Smooth muscle cell of the brain vasculature (primary cell): Measurements from ENCODE around the gene RAB24.
"Not testable (repeated sequence)": the region's sequence is repeated elsewhere in the genome, so short reads cannot be mapped to it uniquely, and the experiment has no call there.

Source experiments
- DNase-seq: peaks from one replicate; pipeline ENCODE4 v3.0.0-alpha.2; 2012; ENCODE audit warnings: low read depth, low spot score

The RAB24 gene

GRCh38 chr5:177295924-177296323 is 7.6 kb downstream of the RAB24 start:
- DNase-seq, result no peak

- no peak for DNase-seq
Measured at GRCh38 chr5:177294632-177295031, 8.9 kb downstream of the RAB24 start.

DNA sequence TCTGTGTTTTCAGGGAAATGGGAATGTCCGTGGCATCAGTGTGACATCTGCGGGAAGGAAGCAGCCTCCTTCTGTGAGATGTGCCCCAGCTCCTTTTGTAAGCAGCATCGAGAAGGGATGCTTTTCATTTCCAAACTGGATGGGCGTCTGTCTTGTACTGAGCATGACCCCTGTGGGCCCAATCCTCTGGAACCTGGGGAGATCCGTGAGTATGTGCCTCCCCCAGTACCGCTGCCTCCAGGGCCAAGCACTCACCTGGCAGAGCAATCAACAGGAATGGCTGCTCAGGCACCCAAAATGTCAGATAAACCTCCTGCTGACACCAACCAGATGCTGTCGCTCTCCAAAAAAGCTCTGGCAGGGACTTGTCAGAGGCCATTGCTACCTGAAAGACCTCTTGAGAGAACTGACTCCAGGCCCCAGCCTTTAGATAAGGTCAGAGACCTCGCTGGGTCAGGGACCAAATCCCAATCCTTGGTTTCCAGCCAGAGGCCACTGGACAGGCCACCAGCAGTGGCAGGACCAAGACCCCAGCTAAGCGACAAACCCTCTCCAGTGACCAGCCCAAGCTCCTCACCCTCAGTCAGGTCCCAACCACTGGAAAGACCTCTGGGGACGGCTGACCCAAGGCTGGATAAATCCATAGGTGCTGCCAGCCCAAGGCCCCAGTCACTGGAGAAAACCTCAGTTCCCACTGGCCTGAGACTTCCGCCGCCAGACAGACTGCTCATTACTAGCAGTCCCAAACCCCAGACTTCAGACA is 9.5 kb downstream of the RAB24 start:
- DNase-seq, result no peak

DNA sequence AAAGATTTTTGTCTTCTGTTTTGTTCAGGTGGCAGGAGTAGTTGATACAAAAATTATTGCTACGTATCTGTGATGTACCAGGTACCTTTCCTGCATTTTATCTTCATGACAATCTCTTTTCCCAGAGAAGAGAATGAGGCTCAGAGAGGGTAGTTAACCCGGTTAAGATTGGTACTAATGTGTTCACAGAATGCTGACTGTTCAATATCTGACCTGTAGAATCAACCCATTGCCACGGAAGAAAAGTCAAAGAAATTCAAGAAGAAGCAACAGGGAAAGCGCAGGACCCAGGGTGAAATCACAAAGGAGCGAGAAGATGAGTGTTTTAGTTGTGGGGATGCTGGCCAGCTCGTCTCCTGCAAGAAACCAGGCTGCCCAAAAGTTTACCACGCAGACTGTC is 11.8 kb downstream of the RAB24 start:
- DNase-seq, result no peak

- no peak for DNase-seq
Measured at GRCh38 chr5:177290816-177291596, 12.5 kb downstream of the RAB24 start.

DNA sequence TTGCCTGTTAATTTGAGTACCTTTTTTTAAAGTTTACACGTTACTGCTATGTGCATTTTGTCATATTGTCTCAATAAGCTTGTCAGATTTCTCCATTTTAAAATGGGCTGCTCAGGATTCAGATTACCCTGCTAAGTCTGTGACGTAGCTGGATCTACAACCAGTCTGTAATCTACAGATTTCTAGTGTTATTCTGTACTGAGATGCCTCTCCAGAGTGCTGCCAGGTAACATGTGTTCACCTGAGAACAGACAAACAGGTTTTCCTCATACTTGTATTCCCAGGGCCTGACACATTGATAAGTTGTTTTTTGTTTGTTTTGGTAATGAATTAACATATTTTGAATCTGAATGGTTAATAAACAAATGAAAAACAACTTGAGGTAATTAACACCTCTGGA is 15.3 kb downstream of the RAB24 start:
- no peak for DNase-seq

DNA sequence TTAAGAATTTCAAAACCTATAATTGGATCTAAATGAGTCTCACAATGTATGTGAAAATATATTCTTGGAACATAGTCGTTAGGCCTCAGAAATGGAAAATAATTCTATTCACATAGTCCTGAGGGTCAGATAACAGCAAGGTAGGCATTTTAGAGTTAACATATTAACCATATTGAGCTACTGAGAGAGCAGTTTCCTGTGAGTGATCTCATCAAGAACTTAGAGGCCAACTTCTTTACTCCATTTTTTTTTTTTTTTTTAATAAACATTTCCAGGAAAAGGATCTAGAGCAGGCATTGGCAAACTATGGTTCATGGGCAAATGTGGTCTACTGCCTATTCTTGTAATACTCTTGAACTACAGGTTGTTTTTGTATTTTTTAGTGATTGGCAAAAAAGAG is 26.6 kb downstream of the RAB24 start:
- no peak for DNase-seq

DNA sequence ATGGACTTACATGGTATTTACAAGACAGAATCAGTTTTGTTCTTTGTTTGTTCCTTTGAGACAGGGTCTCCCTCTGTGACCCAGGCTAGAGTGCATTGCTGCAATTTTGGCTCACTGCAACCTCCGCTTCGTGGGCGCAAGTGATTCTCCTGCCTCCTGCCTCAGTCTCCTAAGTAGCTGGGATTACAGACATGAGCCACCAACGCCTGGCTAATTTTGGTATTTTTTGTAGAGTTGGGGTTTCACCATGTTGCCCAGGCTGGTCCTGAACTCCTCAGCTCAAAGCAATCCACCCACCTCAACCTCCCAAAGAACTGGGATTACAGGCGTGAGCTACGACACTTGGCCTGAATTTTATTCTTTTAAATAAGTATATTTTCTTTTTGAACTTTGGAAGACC is 27.6 kb downstream of the RAB24 start:
- no peak for DNase-seq

DNA sequence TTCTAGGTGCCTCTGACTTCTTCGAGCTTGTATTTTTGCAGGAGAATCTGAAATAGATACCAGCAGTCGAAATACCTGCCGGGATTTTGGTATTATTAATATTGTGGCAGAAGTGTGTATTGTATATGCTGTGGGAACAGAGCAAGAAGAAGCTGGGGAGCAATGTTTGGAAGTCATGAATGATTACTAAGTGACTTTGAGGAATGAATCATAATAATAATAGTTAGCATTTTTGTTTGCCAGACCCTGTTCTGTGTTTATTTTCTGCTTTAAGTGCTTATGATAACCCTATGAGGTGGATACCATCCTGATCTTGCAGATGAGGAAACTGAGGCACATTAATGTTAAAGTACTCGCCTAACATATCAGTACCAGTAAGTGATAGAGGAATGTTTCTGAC is 32.4 kb downstream of the RAB24 start:
- no peak for DNase-seq

GRCh38 chr5:177270653-177271052 is 32.9 kb downstream of the RAB24 start:
- DNase-seq, result no peak

DNA sequence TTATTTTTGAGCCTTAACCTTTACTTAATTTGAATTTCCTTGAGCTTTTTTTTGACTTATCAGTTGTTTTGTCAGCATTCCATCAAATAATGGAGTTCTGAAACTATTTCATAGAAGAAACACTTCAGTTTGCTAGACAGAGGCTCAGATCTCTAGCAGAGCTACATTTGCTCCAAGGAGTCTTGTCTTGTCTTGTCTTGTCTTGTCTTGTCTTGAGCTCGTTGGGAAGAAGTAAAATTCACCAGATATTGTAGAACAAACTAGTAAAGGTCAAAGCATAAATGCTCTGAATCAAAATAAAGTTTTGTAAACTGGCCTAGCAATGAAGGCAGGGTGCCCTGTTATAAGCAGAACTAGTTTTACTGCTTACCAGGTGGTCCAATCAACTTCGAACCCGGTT is 33.5 kb downstream of the RAB24 start:
- no peak for DNase-seq

- no peak for DNase-seq
Measured at GRCh38 chr5:177269232-177269895, 34.2 kb downstream of the RAB24 start.

DNA sequence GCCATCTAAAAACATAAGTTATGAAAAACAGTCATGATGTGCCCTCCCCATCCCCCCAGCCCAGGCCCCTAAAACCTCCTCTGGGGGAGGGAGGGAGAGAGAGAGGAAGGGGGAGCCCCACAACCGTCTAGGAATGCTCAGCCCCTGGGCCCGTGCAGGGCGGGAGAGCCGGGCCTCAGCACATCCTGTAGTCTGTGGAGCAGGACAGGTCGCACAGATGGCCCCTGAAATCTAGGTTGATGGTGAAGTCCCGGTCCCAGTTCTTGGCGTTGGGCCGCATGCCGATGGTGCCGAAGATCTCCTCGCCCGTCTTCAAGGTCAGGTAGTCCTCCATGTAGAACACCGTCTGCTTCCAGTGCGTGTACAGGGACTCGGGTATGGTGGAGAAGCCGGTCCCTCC is 38.1 kb downstream of the RAB24 start:
- no peak for DNase-seq

- no peak for DNase-seq
Measured at GRCh38 chr5:177264178-177264577, 39.3 kb downstream of the RAB24 start.

DNA sequence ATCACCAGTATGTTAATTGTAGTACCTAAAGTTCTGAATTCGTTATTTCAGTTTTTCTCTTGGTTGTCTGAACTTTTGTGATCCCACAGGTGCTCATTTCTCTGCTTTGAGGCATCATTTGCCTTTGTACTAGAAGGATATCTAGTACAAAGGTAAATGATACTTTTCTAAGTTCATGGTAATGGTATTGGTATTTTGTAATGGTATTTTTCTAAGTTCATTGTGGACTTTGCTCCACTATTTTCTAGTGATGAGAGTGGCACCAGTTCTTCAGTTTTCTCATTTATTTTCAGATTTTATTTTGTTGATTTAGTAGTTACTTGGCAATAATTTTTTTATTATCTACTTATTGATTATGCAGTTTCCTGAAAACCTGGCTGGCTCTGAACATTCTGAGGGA is 42.0 kb downstream of the RAB24 start:
- no peak for DNase-seq

- DNase-seq, result no peak
Measured at GRCh38 chr5:177260961-177261360, 42.6 kb downstream of the RAB24 start.

GRCh38 chr5:177258711-177259110 is 44.8 kb downstream of the RAB24 start:
- DNase-seq, result not testable (repeated sequence)

GRCh38 chr5:177256296-177256695 is 47.2 kb downstream of the RAB24 start:
- no peak for DNase-seq

DNA sequence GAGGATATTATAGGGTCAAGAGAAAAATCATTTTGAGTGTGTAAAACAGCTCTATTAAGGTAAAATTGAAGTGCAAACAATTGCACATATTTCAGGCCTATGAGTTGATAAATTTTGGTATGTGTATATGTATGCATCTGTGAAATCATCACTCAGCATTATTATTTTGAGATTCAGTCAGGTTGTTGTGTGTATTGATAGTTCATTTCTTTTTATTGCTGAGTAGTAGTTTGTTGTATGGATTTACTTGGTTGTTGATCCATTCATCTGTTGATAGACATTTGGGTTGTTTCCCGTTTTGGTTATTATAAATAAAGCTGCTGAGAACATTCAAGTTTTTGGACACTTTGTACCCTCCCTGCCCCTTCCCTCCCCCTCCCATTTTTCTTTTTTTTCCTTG is 50.3 kb downstream of the RAB24 start:
- no peak for DNase-seq
